Testis (tissue), 3 donors: ENCODE data around the gene ACSL1. TPM values are rescaled to one million over a fixed set of nuclear protein-coding genes. Genes with fewer than 3 reads are reported as not detected.

Experiments used
- DNase-seq: peaks from one replicate; pipeline ENCODE4 v3.0.0-alpha.2; 2019
- H3K27ac ChIP-seq, 2 donors: fragments of 200-600 bp; sonication (generic); one replicate each; pipeline ENCODE4 v1.5.1; 2019
- H3K27me3 ChIP-seq: fragments of 200-600 bp; sonication (generic); one replicate; pipeline ENCODE4 v1.5.1; 2019
- H3K36me3 ChIP-seq: fragments of 200-600 bp; sonication (generic); one replicate; pipeline ENCODE4 v1.5.1; 2017; ENCODE audit warnings: low read depth; ENCODE audit errors: missing control alignments
- H3K4me1 ChIP-seq: fragments of 200-600 bp; sonication (generic); one replicate; pipeline ENCODE4 v1.5.1; 2019
- H3K4me3 ChIP-seq, 2 donors: fragments of 200-600 bp; sonication (generic); one replicate each; pipeline ENCODE4 v1.5.1; 2017 to 2019
- H3K9me3 ChIP-seq: fragments of 200-600 bp; sonication (generic); one replicate; pipeline ENCODE4 v1.5.1; 2017
- POLR2A ChIP-seq: fragments of 450-650 bp; IDR thresholded peaks from one replicate; pipeline ENCODE4 v1.6.1; 2017; ENCODE audit warnings: antibody characterized with exemption, mild to moderate bottlenecking, moderate library complexity
- WGBS, 2 donors: methylation state at CpG; one replicate each; pipeline ENCODE4 v1.1.5; 2018; 5-methylcytosine and 5-hydroxymethylcytosine counted together
- intact Hi-C: fragments of 100-400 bp; cut with DNase I; formaldehyde crosslinking; loops from one replicate; pipeline ENCODE4 v1.15.1; 2023; ENCODE audit warnings: low total_unique reads
- polyA plus RNA-seq: library from polyadenylated mRNA; stranded (reverse); fragments of 350-450 nt; fragmentation: Illumina TruSeq; extraction: RNeasy Lipid Tissue Mini Kit (QIAGEN cat#74804); gene quantifications from one replicate; pipeline ENCODE4 v1.2.3, GENCODE V29; 2014; ENCODE audit warnings: low read depth, low replicate concordance; ENCODE audit not compliant: insufficient read depth
- total RNA-seq, 2 donors: library from RNA; depleted of rRNA; stranded (reverse); fragments of >200 nt; gene quantifications; one replicate each; pipeline ENCODE4 v1.2.3, GENCODE V29; 2016
- TF ChIP-seq, protein P1 (sequence below), 3 experiments: fragments of 450-650 bp in 2 of 3; fragments of 200-600 bp in 1 of 3; sonication (generic) in 1 of 3; IDR thresholded peaks; one replicate each; pipeline ENCODE4 v1.5.1; 2016 to 2019; ENCODE audit warnings: antibody characterized with exemption in 3 of 3, mild to moderate bottlenecking in 2 of 3, moderate library complexity in 1 of 3

ACSL1 gene
- total and polyA plus RNA-seq, 3 donors from 2014 or later: 31.6 to 81.8 (median 59.8) TPM

DNA sequence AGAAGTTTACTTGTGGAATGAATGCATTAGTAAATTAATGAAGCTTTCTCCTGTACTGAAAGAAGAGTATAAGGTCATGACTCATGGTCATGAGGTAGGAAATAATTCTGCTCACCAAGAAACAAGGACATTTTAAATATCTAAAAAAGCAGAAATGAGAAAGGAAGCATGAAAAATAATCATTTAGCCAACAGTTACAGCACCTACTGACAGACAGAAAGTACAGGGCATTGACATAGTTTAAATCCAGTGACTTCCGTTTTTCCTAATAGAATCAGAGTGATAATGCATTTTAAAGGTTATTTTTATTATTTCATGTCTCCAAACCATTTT, 30.5 kb upstream of the ACSL1 start:
- TF ChIP-seq POLR2A: no peak
- TF ChIP-seq, protein P1, sequence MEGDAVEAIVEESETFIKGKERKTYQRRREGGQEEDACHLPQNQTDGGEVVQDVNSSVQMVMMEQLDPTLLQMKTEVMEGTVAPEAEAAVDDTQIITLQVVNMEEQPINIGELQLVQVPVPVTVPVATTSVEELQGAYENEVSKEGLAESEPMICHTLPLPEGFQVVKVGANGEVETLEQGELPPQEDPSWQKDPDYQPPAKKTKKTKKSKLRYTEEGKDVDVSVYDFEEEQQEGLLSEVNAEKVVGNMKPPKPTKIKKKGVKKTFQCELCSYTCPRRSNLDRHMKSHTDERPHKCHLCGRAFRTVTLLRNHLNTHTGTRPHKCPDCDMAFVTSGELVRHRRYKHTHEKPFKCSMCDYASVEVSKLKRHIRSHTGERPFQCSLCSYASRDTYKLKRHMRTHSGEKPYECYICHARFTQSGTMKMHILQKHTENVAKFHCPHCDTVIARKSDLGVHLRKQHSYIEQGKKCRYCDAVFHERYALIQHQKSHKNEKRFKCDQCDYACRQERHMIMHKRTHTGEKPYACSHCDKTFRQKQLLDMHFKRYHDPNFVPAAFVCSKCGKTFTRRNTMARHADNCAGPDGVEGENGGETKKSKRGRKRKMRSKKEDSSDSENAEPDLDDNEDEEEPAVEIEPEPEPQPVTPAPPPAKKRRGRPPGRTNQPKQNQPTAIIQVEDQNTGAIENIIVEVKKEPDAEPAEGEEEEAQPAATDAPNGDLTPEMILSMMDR (IDR thresholded peaks at IDR 0.05): no peak
- Histone ChIP-seq H3K36me3 (no peaks in the 10 kb centered on the region), H3K4me1 (no peaks in the 10 kb centered on the region), H3K4me3 (no peak overlapping the region), H3K27me3 (no peaks in the 10 kb centered on the region), H3K9me3 (no peaks in the 10 kb centered on the region), H3K27ac (no peak overlapping the region)
- 65 to 79% methylated on average over 1 of the region's 1 CpG for WGBS, 2 donors
- intact Hi-C loops: no loop called here
- no peak for DNase-seq

DNA sequence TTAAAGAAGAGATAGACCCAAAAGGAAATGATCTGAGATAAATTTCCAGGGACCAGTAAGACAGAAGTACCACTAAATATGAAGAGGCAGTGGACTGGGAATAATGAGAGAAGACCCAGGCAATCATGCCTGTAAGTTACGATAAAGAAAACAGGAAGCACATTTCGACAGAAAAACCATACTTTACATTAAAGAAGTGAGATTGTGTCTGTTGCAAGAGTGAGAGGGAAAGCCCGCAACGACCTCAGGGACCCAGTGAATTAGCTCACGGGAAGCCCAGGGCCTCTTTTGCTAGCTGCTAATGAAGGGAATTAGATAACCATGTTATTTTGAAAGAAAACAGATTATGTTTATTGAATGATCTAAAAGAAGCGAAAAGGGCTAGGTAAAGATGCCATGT, 28.9 kb upstream of the ACSL1 start:
- intact Hi-C loops: no loop called here
- Histone ChIP-seq H3K27ac (peak overlapping the region in 1 of 2 donors; percentile 11), H3K4me3 (no peak overlapping the region), H3K9me3 (no peaks in the 10 kb centered on the region), H3K4me1 (no peaks in the 10 kb centered on the region), H3K36me3 (no peaks in the 10 kb centered on the region), H3K27me3 (no peaks in the 10 kb centered on the region)
- TF ChIP-seq, protein P1 (IDR thresholded peaks at IDR 0.05): no peak
- TF ChIP-seq POLR2A: no peak
- WGBS, 2 donors: 68% methylated on average over 6 of the region's 6 CpGs
- no peak for DNase-seq

DNA sequence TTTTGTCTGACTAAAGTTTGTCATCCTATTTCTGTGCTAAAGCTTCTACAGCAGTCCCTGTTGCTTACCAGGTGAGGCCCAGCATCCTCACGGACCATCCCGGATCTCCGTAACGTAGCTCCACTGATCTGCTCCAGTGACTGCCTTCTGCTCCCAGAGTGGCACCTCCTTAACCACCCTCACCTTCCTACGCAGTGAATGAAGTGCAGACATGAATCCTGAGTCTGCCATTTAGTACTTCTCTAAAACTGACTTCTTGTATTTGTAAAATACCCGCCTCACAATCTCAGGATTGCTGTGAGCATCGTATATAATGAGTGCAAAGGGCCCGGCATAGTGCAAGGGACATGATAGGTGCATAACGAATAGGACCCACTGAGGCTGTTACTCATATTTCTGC, 27.7 kb upstream of the ACSL1 start:
- no peak overlapping the region for H3K27ac ChIP-seq
- TF ChIP-seq POLR2A: no peak
- TF ChIP-seq, protein P1 (IDR thresholded peaks at IDR 0.05): no peak
- no peak overlapping the region for H3K4me3 ChIP-seq
- intact Hi-C loops: no loop called here
- no peaks in the 10 kb centered on the region for H3K4me1 ChIP-seq
- no peaks in the 10 kb centered on the region for H3K27me3 ChIP-seq
- H3K9me3 ChIP-seq: no peaks in the 10 kb centered on the region
- H3K36me3 ChIP-seq: no peaks in the 10 kb centered on the region
- no peak for DNase-seq
- 79 to 85% methylated on average over 9 of the region's 9 CpGs for WGBS, 2 donors

DNA sequence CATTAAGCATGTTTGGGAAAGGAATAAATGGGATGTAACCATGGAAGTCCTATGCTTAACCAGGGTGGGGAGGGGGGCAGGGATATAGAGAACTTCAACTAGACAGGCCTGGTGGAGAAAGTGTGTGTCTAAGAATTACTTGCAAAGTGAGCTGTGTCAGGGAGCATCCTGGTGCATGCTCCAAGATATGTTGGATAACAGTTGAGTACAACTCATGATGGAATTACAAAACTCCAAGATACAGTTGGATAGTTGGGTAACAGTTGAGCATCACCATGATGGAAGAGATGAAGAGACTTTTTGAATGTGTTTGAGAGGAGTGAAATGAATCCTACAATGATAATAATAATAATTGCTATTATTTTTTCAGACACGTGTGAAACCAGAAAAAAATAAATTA, 26.1 kb upstream of the ACSL1 start:
- 0 to 97% methylated on average over 1 of the region's 1 CpG for WGBS, 2 donors
- no peak for TF ChIP-seq POLR2A
- TF ChIP-seq, protein P1 (IDR thresholded peaks at IDR 0.05): no peak
- H3K9me3 ChIP-seq: no peaks in the 10 kb centered on the region
- no peaks in the 10 kb centered on the region for H3K27me3 ChIP-seq
- no peak overlapping the region for H3K27ac ChIP-seq
- no peak for DNase-seq
- no peak overlapping the region for H3K4me3 ChIP-seq
- H3K4me1 ChIP-seq: no peaks in the 10 kb centered on the region
- intact Hi-C loops: no loop called here
- H3K36me3 ChIP-seq: no peaks in the 10 kb centered on the region

DNA sequence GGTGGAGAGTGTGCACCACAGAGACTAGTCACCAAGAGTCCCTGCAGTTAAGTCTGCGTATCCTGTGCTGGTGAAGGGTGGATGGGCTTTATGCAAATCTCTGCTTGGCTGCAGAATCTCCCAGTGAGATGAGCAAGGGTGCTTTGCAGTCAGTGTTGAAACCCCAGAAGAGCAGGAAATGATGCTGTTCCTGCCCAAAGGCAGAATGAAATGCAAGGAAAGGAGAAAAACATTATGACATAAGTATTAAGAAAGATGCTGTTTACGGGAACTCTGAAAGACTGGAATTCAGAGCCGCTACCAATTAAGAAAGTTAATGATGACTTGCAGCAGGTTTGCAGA, 25.4 kb upstream of the ACSL1 start:
- 65 to 77% methylated on average over 3 of the region's 3 CpGs for WGBS, 2 donors
- Histone ChIP-seq H3K4me1 (no peaks in the 10 kb centered on the region), H3K9me3 (no peaks in the 10 kb centered on the region), H3K27ac (no peak overlapping the region), H3K27me3 (no peaks in the 10 kb centered on the region), H3K36me3 (no peaks in the 10 kb centered on the region), H3K4me3 (no peak overlapping the region)
- intact Hi-C loops: no loop called here
- peak; percentile 27 for DNase-seq
- TF ChIP-seq POLR2A: no peak
- TF ChIP-seq, protein P1 (IDR thresholded peaks at IDR 0.05): no peak
